Measurements from ENCODE around the gene HLA-DQB2.
"Not testable (repeated sequence)": the region's sequence is repeated elsewhere in the genome, so short reads cannot be mapped to it uniquely, and the experiment has no call there.

Gene HLA-DQB2

DNA sequence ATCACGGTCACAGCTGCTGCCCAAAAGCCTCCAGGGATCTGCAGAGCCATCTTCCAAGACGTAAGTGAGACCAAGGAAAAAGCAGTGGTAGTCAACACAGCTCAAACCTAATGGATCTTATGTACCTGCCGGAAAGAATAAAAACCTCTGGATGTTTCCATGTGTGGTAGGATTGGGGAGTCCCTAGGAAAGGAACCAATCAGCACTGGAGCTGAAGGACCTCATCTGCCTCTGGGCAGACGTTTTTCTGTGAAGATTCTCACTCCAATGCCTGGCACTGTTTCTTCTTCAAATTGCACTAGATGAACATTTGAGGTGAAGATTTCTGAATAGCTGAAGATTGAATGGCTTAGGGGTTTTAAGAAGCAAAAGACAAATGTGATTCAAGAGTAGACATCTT is at the start of gene HLA-DQB2:
HLA-DQB2 (minus strand) TSS at position 112 of the 400 bp plus-strand sequence; CDS start at position 50, 62 bp downstream.
- no peak for DNase-seq

DNA sequence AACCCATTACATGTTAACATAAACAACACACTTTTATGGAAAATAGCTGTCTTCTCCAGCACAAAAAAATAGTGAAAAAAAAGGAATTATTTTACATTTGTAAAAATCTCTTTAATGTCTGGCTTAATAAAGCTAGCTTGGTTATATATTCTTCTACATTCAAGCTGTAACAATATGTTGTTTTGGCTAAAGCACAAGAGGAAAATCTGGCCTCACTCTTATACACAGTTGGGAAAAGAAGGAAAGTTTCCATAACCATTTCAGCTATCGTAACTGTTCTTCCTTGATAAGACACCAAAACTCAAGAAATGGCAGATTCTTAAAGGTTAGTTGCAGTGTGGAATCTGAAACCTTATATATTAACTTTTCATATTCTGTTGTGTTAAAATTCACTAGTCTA is 45.8 kb upstream of the HLA-DQB2 start:
- DNase-seq = no peak

DNA sequence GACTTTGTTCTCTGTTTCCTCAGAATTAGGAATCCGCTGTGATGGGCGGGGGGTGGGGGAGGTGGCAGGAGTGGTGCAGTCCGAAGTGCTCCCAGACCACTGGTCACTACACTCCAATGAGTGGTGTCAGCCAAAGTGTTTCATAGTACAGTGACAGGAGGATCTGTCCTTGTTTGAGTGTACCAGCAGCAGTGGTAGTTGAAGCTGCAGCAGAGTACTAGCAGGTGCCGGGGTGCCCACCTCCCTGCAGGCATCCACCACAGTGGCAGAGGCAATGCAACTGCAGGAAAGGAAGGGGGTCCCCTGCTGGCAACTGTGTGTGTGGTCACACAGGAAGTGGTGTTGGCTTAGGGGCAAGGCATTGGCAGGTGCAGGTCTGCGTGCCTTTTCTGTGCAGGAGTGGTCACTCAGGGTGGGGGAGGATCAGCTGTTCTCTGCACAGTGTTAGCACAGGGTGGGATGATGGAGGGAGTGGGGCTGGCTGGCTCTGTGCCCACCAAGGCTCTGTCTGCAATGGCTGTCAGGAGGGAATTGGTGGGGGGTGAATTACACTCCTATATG is 43.8 kb upstream of the HLA-DQB2 start:
- no peak for DNase-seq

DNA sequence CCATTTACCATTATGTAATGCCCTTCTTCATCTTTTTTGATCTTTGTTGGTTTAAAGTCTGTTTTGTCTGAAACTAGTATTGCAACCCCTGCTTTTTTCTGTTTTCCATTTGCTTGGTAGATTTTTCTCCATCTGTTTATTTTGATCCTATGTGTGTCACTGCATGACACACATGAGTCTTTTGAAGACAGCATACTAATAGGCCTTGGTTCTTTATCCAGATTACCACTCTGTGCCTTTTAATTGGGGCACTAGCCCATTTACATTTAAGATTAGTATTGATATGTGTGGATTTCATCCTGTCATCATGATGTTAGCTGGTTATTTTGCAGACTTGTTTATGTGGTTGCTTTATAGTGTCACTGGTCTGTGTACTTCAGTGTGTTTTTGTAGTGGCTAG is 42.1 kb upstream of the HLA-DQB2 start:
- not testable (repeated sequence) for DNase-seq

DNA sequence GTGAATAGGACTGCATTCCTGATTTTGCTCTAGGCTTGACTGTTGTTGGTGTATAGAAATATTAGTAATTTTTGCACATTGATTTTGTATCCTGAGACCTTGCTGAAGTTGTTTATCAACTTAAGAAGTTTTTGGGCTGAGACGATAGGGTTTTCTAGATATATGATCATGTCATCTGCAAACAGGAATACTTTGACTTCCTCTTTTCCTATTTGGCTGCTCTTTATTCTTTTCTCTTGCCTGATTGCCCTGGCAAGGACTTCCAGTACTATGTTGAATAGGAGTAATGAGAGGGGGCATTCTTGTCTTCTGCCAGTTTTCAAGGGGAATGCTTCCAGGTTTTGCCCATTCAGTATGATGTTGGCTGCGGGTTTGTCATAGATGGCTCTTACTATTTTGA is 40.1 kb upstream of the HLA-DQB2 start:
- no peak for DNase-seq

DNA sequence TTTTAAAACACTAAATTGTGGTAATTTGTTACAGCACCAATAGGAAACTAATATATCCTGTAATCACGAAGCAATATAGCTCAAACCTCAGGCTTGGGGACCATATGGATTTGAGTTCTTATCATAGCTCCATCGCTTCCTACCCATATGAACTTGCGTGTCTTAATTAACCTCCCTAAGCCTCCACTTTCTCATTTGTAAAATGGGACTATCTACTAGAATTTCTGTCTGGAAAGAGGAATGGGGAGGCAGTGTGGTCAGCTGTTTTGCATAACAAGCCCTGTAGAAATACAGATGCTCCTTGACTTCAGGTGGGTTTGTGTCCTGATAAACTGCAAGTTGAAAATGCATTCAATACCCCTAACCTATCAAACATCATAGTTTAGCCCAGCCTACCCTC is 36.4 kb upstream of the HLA-DQB2 start:
- no peak for DNase-seq

DNA sequence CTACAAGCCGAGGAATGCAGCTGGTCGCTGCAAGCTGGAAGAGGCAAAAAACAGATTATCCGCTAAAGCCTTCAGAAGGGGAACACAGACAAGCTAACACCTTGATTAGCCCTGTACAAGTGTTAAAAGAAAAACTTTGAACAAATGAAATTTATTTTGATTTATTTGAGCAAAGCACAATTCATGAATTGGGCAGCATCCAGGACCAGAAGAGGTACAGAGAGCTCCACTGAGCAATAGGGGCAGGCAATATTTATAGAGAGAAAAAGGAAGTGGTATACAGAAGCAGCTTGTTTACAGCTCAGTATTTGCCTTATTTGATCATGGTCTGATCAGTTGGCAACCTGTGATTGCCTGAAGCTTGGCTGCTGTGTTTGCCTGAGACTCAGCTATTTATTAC is 35.8 kb upstream of the HLA-DQB2 start:
- DNase-seq = no peak

DNA sequence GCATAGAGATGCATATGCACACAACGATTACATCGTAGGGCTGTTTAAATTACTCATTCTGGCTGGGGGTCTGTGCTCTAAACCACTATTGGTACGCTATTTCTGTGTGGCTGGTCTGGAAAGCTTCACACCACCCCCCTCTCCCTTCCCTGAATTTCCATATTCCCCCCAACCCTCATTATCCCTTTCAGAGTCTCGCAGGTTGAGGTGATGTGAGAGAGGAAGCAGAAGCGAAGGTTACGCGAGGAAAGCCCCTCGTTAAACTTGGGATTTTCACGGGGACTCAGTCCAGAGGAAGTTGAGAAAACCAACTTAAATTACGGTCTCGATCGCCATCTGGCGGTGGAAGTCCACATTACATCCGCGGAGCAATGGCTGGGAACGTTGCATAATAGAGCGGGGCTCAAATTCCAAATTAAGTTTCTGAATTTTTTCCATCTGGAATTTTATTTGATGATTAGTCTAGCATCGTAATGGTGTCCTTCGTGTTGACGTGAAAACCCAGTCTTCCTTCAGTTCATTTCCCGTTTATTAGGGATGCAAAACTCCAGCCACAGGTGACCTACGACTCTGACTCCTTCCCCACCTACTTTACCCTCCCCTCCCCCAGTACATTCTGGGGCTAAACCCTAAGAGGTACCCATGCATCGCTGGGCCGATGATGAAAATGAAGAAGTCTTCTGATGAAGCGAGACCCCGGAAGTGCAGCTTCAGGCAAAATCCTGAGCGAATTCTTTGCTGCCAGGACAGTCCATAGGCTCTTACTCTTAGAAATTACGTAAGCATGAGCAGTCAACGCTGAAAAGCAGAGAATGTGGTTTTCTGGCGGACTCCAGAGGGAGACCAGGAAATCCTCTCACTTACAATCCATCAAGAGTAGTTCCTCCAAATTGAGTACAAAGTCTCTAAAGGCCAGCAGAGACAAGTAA is 33.8 kb upstream of the HLA-DQB2 start:
- DNase-seq = peak; percentile 25

DNA sequence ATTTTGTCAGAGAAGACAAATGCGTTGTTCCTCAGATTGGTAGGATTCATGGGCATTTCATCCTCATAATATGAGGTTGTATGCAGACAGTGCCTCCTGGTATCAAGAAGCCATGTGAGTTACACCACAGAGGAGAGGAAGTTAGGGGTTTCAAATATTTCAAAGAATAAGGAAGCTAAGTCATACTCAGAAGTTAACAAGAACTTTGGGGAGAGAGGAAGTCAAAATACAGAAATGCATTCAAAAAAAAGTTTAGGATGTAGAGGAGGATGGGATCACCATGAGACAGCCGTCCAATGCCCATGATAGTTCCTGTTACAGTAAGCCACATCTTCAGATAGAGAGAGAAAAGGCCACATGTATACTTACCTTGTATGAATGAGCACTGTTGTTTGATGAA is 31.2 kb upstream of the HLA-DQB2 start:
- no peak for DNase-seq

DNA sequence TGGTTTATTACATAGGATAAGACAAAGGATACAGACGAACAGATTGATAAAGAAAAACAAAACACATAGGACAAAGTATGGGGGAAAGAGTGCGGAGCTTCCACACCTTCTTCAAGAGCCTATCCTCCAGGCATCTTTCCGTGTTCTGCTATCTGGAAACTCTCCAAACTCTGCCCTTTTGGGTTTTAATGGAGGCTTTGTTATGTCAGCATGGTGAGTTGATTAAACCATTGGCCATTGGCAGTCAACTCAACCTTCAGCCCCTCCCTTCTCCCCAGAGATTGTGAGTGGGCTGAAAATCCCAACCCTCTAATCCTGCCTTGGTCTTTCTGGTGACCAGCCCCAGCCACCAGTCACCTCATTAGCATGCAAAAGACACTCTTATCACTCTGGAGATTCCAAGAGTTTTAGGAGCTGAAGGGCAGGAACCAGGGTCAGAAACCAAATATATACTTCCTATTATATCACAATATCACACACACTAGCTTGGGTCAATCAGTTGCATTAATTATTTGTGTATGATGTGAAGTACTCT is 29.6 kb upstream of the HLA-DQB2 start:
- DNase-seq = no peak

DNA sequence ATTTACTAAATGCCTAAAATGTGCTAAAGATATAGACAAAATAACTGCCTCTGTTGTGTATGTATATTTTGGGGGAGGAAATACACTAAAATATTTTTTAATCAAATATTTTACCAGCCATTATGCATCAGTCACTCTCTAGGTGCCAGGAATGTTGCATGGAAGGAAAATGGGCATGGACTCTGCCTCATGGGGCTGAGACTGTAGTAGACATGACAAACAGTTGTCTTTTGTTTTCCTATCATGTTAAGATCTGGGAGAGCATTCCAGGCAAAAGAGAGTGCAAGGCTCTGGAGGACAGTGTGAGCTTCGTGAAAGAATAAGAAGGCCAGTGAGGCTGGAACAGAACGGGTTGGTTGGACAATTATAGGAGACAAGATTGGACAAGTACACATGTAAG is 27.0 kb upstream of the HLA-DQB2 start:
- no peak for DNase-seq

DNA sequence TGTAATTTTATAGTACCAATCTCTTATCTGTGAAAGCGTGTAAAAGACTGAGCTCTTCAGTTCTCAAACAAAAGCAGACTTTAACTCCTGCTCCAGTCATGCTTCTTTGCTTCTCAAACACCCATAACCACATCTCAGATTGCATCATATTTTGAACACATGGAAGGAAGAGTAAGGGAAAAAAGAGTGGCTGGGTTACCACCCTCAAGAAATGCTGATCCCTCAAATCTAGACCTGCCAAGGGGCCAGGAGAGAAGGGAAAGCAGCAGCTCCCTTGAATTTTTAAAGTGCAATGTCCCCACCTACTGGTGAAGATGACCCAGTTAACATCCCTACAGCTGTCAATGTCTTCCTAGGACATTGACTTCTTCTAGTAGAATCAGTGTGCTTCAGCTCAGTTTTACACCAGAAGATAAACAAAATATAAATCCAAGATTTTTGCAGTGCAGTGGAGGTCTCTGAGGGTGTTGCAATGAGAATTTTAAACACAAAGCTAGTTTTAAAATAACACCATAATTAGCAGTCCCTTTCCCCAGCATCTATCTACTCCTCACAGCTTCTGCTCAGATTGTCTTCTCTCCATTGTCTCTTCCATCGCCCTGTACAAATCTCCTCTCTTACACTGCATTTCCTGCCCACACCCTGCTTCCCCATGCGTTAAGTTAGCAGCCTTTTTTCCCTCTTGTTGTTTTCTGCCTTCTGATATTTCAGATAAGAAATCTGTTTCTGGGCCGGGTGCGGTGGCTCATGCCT is 22.6 kb upstream of the HLA-DQB2 start:
- peak; percentile 49 for DNase-seq

DNA sequence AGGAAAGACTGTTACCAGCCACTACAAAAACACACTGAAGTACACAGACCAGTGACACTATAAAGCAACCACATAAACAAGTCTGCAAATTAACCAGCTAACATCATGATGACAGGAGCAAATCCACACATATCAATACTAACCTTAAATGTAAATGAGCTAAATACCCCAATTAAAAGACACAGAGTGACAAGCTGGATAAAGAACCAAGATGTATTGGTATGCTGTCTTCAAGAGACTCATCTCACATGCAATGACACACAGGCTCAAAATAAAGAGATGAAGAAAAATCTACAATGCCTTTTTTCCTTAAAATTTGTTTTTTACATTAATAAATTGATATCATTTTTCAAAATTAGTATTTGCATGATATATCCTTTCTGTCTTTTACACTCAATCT is 19.6 kb upstream of the HLA-DQB2 start:
- DNase-seq = not testable (repeated sequence)

DNA sequence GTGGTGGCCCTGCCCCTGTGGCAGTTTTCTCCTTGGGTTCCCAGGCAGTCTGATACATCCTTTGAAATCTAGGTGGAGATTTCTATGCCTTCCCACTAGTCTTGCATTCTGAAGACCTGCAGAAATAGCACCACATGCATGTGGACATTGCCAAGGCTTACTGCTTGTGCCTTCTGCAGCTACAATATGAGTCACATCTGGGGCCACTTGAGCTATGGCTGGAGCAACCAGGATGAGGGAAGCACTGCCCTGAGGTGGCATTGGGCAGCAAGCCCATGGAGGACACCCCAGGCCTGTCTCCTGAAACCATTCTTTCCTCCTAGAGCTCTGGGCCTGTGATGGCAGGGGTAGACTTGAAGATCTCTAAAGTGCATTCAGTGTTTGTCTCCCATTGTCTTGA is 15.7 kb upstream of the HLA-DQB2 start:
- no peak for DNase-seq

DNA sequence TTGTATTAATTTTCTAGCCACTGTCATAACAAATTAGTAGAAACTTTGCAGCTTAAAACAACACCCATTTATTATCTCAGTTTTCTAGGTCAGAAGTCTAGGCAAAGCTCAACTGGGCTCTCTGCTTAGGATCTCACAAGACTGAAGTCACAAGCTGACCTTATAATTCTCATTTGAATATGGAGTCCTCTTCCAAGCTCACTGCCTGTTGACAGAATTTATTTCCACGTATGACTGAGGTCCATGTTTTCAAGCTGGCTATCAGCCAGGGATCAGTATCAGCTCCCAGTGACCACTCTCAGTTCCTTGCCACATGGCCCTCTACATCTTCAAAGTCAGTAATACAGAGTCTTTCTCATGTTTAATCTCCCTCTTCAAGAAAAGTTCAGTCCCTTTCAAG is 11.7 kb upstream of the HLA-DQB2 start:
- no peak for DNase-seq

DNA sequence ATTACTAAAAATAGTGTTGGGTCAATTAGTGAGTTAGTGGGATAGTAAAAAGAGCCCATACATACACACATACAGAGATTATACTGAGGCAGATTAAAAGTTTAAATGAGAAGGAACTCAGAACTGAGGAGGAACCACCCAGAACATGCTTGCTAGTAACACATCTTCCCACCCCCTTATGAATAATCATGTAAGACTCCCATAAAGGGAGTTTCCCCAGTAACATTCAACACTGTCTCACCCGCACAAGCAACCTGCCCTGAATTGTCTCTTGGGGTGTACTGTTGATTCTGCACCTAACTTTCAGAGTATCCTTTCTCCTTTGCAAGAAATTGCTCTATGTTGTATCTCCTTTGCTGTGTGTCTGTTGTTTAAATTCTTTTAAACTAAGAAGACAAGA is 11.1 kb upstream of the HLA-DQB2 start:
- DNase-seq = no peak

DNA sequence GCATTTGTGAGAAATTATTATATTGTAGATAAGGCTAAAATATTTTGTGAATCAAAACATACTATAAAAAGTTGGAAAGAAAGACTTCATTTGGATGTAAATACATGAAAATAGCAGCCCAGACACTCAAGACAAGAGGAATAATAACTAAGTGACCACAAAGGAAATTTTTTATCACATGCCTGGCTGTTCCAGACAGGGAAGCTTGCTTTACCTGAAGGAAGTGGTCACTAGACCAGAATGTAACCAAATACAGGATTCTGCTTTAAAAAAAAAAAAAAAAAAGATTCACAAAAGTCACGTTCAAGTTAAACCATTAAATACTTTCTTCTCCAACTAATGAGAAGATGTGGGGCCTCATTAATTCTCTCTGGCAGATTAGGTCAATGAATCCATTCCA is 9.3 kb upstream of the HLA-DQB2 start:
- no peak for DNase-seq

DNA sequence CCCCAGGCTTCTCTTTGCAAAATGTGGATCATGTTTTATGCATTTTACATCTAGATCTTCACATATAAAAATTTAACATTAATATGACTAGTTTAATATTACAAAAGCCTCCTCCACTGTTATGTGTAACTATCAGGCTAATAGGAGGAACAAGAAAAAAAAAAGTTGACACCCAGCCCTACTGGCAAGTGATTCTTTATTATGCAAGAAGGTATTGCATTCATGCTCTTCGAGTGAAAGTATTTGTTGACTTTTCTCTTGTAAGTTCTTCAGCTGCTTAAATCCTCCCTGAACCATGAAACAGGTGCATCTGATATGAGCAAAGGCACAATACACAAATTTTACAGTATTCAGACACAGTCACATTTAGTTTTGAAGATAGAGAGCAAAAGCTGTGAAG is 716 bp upstream of the HLA-DQB2 start:
- DNase-seq = no peak

DNA sequence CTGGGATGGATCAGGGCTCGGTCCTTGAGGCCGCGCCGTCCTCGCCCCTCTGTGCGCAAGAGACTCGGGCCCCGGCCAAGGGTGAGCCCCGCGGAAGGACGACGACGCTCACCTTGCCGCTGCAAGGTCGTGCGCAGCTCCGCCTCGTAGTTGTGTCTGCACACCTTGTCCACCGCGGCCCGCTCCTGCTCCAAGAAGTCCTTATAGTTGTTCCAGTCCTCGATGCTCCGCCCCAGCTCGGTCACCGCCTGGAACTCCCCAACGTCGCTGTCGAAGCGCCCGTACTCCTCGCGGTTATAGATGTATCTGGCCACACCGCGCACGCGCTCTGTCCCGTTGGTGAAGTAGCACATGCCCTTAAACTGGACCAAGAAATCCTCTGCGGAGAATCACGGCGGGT is 1.8 kb downstream of the HLA-DQB2 start:
- DNase-seq = no peak

DNA sequence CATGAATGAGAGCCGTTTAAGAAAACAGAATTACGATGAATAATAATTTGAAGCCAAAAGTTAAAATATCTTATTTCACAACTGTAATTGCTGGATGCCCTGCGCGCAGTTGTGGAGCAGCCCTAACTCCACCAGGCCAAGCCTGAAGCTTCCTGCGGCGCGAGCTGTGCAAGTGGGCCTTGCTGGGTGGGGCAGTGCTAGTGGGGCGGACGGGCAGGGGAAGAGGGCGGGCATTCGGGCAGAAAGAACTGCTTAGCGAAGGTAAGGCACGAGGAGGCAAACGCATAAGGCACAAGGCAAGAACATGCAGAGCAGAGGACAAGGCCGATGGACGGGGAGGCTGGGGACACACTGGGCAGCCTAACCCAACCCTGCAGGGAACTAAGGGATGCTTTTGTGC is 2.3 kb downstream of the HLA-DQB2 start:
- no peak for DNase-seq

DNA sequence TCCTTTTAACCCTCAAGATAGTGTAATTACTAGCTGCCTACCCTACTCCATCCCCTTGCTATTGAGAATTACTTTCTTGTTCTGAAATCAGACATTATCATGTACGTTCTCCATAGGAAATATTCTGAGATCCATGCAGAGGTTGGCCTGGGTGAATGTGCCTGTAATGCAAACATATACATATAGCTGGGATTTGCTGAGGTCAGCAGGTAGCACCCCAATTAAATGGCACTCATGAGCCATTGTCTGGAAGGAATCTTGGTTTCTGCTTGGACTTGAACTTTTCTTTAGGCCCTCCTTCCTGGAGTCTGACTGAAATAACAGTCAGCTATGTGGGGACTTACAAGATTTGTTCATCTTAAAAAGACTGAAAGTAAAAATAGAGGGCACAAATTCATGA is 3.7 kb downstream of the HLA-DQB2 start:
- DNase-seq = no peak

DNA sequence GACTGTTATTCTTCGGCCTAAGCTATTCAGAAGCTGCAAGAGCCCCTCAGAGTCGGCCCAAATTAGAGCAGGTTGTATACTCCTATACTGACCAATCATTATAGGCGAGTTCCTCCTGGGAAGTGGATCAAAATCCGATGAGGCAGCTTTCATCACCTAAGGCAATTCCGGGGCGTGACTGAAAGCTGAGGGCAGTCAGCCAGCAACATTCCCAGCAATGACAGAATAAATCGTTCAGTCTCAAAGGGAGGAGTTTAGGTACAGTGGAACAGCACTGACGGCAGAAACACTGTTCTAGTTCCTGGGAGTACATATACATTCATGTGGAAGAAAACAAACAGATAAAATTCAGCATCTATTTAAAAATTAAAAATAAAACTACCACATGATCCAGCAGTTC is 10.8 kb downstream of the HLA-DQB2 start:
- no peak for DNase-seq

DNA sequence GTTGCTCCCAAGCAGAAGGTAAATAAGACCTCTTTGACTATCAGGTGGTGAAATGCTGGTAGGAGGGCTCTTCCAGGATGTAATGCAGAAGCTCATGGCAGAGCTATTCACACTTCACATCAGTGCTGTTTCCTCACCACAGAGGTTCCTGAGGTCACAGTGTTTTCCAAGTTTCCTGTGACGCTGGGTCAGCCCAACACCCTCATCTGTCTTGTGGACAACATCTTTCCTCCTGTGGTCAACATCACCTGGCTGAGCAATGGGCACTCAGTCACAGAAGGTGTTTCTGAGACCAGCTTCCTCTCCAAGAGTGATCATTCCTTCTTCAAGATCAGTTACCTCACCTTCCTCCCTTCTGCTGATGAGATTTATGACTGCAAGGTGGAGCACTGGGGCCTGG is 17.7 kb downstream of the HLA-DQB2 start:
- DNase-seq = not testable (repeated sequence)

DNA sequence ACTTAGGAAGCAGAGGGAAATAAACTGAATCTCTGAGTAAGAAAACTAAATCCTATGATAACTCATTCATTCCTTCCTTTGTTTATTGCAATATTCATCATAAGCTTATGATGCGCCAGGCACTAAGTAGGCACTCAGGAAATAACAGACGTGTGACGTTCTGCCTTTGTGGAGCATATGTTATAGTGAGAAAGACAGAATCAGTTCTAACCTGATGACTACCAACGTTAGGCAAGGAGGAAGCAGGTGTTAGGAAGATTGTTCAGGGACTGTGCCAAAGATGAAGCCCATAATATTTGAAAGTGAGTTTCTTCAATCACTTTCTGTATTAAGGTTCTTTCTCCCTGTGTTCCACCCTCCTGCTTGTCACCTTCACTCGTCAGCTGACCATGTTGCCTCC is 18.6 kb downstream of the HLA-DQB2 start:
- DNase-seq = no peak

Data from NCI-H748 treated with DMSO at 0.1 percent for 48 hours (cell line).